K562 (cell line): Measurements from ENCODE around the gene KMT5B. TPM values are rescaled to one million over a fixed set of nuclear protein-coding genes. Genes with fewer than 3 reads are reported as not detected.
A peak's percentile ranks its signal among the peaks of the same experiment; 100 is the strongest.

ENCODE experiments used
- ATAC-seq: fragments of 200-7000 bp; cut with Tn5 transposase; 3 replicates; pipeline ENCODE4 v1.9.1; 2020; ENCODE audit warnings: moderate library complexity
- BruUV-seq: library from RNA; stranded (reverse); fragments of 400-500 nt; replicated peaks from 2 replicates; lab custom pipeline; 2021; lab: Mats Ljungman, UMichigan
- CTCF ChIA-PET: fragments of 300-600 bp; formaldehyde crosslinking; extraction: SDS; loops from one replicate; lab custom pipeline; 2021; ENCODE audit warnings: low intra/inter-chr PET ratio; lab: Yijun Ruan, JAX
- POLR2A ChIA-PET: fragments of 300-600, 350-650 bp; sonication (Branson Sonifier 250); formaldehyde crosslinking; extraction: SDS; loops from one replicate; lab custom pipeline; 2021; ENCODE audit warnings: antibody characterized with exemption, inconsistent platforms; lab: Yijun Ruan, JAX
- DNase-seq, 4 experiments: peaks; one replicate each; pipeline versions ENCODE4 v3.0.0 to v3.0.0-alpha.2; 2011 to 2018; ENCODE audit warnings: low spot score in 3 of 4, mixed read lengths in 3 of 4; ENCODE audit errors: extremely low read depth in 1 of 4
- FAIRE-seq: peaks from 2 replicates; lab custom pipeline; 2011; peaks lifted over from hg19 to GRCh38; lab: Jason Lieb, UNC
- H2AFZ ChIP-seq: 2 replicates; pipeline ENCODE4 v1.6.0; 2011; ENCODE audit warnings: low read depth, low read length, control low read depth, inconsistent platforms
- H3K27ac ChIP-seq: fragments of 200-600 bp; 3 replicates; pipeline ENCODE4 v1.8.0; 2011; ENCODE audit warnings: low read depth, mild to moderate bottlenecking, control low read depth, inconsistent platforms, low read length, moderate library complexity, mixed read lengths; ENCODE audit errors: extremely low read depth
- H3K27me3 ChIP-seq, 2 experiments: fragments of 300-600 bp in 1 of 2; 2 replicates in 1 of 2; 3 replicates in 1 of 2; pipeline versions ENCODE4 v1.6.0 to v1.8.0; 2011; ENCODE audit warnings: inconsistent platforms in 2 of 2, low read length in 2 of 2, mild to moderate bottlenecking in 1 of 2, mixed read lengths in 1 of 2, moderate library complexity in 1 of 2; ENCODE audit not compliant: control insufficient read depth in 2 of 2, insufficient read depth in 2 of 2
- H3K36me3 ChIP-seq: fragments of 300-600 bp; 3 replicates; pipeline ENCODE4 v1.8.0; 2011; ENCODE audit warnings: mild to moderate bottlenecking, low read length, inconsistent platforms; ENCODE audit not compliant: control insufficient read depth, insufficient read depth
- H3K4me1 ChIP-seq, 2 experiments: fragments of 200-600 bp in 1 of 2; replicated peaks in 1 of 2; 2 replicates in 1 of 2; 3 replicates in 1 of 2; pipeline versions ENCODE4 v1.5.1 to v1.8.0; 2011; ENCODE audit warnings: inconsistent platforms in 2 of 2, low read length in 2 of 2, mild to moderate bottlenecking in 1 of 2, mixed read lengths in 1 of 2, moderate library complexity in 1 of 2; ENCODE audit not compliant: control insufficient read depth in 2 of 2, insufficient read depth in 2 of 2
- H3K4me2 ChIP-seq: 2 replicates; pipeline ENCODE4 v1.6.1; 2011; ENCODE audit warnings: low read length, control low read depth, inconsistent platforms, mixed read lengths; ENCODE audit not compliant: insufficient read depth
- H3K4me3 ChIP-seq: fragments of 200-600 bp; sonication (generic), shearing (Covaris generic); 2 replicates; pipeline ENCODE4 v1.5.1; 2016; ENCODE audit warnings: control low read depth, inconsistent platforms
- H3K79me2 ChIP-seq: fragments of 200-600 bp; 3 replicates; pipeline ENCODE4 v1.8.0; 2011; ENCODE audit warnings: low read length, inconsistent platforms; ENCODE audit not compliant: control insufficient read depth, insufficient read depth
- H3K9ac ChIP-seq, 2 experiments: 2 replicates each; pipeline versions ENCODE4 v1.6.0 to v1.6.1; 2011; ENCODE audit warnings: low read depth in 2 of 2, low read length in 2 of 2, control low read depth in 1 of 2, inconsistent platforms in 1 of 2, mild to moderate bottlenecking in 1 of 2, mixed read lengths in 1 of 2; ENCODE audit not compliant: insufficient read depth in 1 of 2
- H3K9me1 ChIP-seq: one replicate; pipeline ENCODE4 v1.6.0; 2011; ENCODE audit warnings: inconsistent platforms, mild to moderate bottlenecking, low read length, moderate library complexity; ENCODE audit not compliant: control insufficient read depth, insufficient read depth
- H3K9me3 ChIP-seq: replicated peaks from 2 replicates; pipeline ENCODE4 v1.5.1; 2011; ENCODE audit warnings: low read depth, low read length, inconsistent platforms; ENCODE audit not compliant: control insufficient read depth, insufficient read depth
- H4K20me1 ChIP-seq: replicated peaks from 2 replicates; pipeline ENCODE4 v1.6.1; 2011; ENCODE audit warnings: low read length, inconsistent platforms, mixed read lengths; ENCODE audit not compliant: control insufficient read depth, insufficient read depth
- NFIC ChIP-seq: fragments of 450-650 bp; IDR thresholded peaks from 2 replicates; pipeline ENCODE4 v1.6.1; 2017; ENCODE audit warnings: mild to moderate bottlenecking, inconsistent platforms
- OTX1 ChIP-seq: fragments of 450-650 bp; formaldehyde crosslinking; IDR thresholded peaks from 2 replicates; pipeline ENCODE4 v1.4.0; 2022; ENCODE audit warnings: mild to moderate bottlenecking
- ZBTB7A ChIP-seq: IDR thresholded peaks from 2 replicates; pipeline ENCODE4 v1.6.1; 2011; ENCODE audit warnings: low read depth, mild to moderate bottlenecking, low read length, moderate library complexity, borderline replicate concordance; ENCODE audit not compliant: control insufficient read depth
- WGBS: fragments of 100-300 bp; shearing (Covaris generic); methylation state at CpG from one replicate; pipeline ENCODE4 v1.1.6; 2016; ENCODE audit warnings: low coverage, mixed read lengths; ENCODE audit not compliant: insufficient coverage; ENCODE audit errors: missing lambda C conversion rate; 5-methylcytosine and 5-hydroxymethylcytosine counted together
- in situ Hi-C: fragments of 300-500 bp; cut with MboI; formaldehyde crosslinking; loops from 4 replicates; pipeline ENCODE4 v1.15.0; 2018; ENCODE audit warnings: inconsistent platforms, mixed read lengths
- intact Hi-C: fragments of 100-400 bp; cut with micrococcal nuclease; formaldehyde crosslinking; loops from 2 replicates; pipeline ENCODE4 v1.14.2; 2022
- polyA plus RNA-seq, 8 experiments: library from polyadenylated mRNA; depleted of rRNA in 4 of 8; stranded (reverse) in 5 of 8; unstranded in 3 of 8; fragments of >200 nt; fragmentation: Nextera tagmentation in 2 of 8; fragmentation: Illumina TruSeq in 1 of 8; extraction: Ambion mirVana in 2 of 8; extraction: Trizol in 1 of 8; gene quantifications; 2 replicates each; pipeline versions ENCODE4 v1.2.1 to v1.2.3, GENCODE V29; 2011 to 2014; ENCODE audit warnings: inconsistent platforms in 1 of 8, missing spikeins in 1 of 8
- total RNA-seq, 7 experiments: library from RNA; depleted of rRNA in 6 of 7; stranded (reverse); fragments of >200 nt in 6 of 7; fragmentation: Illumina TruSeq in 2 of 7; extraction: Trizol in 2 of 7; gene quantifications; 2 replicates each; pipeline versions ENCODE4 v1.2.1 to v1.2.3, GENCODE V29; 2011 to 2021; ENCODE audit warnings: low replicate concordance in 1 of 7
- TF ChIP-seq, protein P1 (sequence below): fragments of 450-650 bp; IDR thresholded peaks from 2 replicates; pipeline ENCODE4 v1.6.1; 2014; ENCODE audit warnings: low read depth, mild to moderate bottlenecking, moderate library complexity, borderline replicate concordance

KMT5B gene
- total and polyA plus RNA-seq, 9 of the 15 experiments (the other 6 are each of a cell fraction or from before 2014, with no cell fraction given): 7.3 to 27.3 (median 20.9) TPM

- Histone ChIP-seq H4K20me1 (no peaks in the 10 kb centered on the region), H2AFZ (peak overlapping the region; percentile 73; the same call in 1 of the 2 replicates), H3K9me3 (no peaks in the 10 kb centered on the region), H3K79me2 (no peaks in the 10 kb centered on the region), H3K27ac (no peak overlapping the region), H3K9ac (peak overlapping the region in 1 of 2 experiments; percentile 80; a peak in 1 of 4 replicates), H3K36me3 (no peaks in the 10 kb centered on the region), H3K27me3 (no peaks in the 10 kb centered on the region), H3K9me1 (no peaks in the 10 kb centered on the region), H3K4me3 (no peak overlapping the region), H3K4me1 (peaks cover 11 to 33% of the 10 kb centered on the region in 2 experiments), H3K4me2 (no peak overlapping the region)
- TF ChIP-seq ZBTB7A: peak; percentile 45; the same call in 1 of the 2 replicates
- no peak for TF ChIP-seq OTX1
- whole genome bisulfite sequencing: 52% methylated on average over 8 of the region's 8 CpGs
- in situ Hi-C loops (no loop called here), intact Hi-C loops (no loop called here)
- DNase-seq (no peak), ATAC-seq (no peak), FAIRE-seq (no peak)
- ChIA-PET POLR2A (no interaction called here), CTCF (no interaction called here)
- no TSS peak for BruUV-seq
Observed at GRCh38 chr11:68141246-68142027, 71.7 kb downstream of the KMT5B start.

DNA sequence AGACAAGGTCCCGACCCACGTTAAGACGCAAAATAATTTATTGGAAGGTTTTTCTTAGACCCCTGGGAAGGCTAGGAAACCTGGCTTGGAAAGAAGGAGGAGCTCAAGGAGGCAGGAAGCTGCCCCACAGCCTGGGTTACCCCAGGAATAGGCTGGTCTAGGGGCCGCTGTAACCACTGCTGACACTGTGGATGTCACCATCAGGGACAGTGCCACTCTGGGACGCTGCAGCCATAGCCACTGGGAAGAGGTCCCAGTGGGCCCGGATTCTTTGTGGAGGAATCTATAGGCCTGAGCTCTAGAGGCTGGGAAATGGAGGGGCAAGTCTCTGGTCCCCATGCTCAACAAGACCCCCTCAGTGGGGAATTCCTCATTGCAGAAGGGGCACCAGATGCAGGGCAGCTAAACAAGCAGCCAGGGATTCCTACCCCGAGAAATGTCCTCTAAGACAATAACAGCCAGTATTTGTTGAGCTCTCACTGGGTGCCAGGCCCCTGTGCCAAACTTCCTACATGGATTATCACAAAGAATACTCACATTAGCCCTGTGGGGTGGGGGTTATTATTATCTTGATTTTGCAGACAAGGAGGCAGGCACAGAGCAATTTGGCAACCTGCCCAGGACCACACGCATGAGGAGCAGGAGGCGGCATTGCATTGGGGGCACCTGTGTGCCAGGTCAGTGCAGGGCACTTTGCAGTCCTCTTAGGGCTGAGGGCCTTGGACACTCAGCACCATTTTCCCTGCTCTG lies 72.4 kb downstream of the KMT5B start:
- no peaks in the 10 kb centered on the region for H4K20me1 ChIP-seq
- no peak overlapping the region for H3K9ac ChIP-seq
- POLR2A ChIA-PET: no interaction called here

More for the DNA sequence above, 72.4 kb downstream of the KMT5B start:
- Histone ChIP-seq H3K9me3 (no peaks in the 10 kb centered on the region), H3K27ac (no peak overlapping the region), H2AFZ (no peak overlapping the region), H3K9me1 (no peaks in the 10 kb centered on the region), H3K4me2 (no peak overlapping the region), H3K4me3 (no peak overlapping the region), H3K4me1 (peaks cover 7 to 27% of the 10 kb centered on the region in 2 experiments; a peak in 4 of 5 replicates), H3K36me3 (no peaks in the 10 kb centered on the region), H3K27me3 (no peaks in the 10 kb centered on the region), H3K79me2 (no peaks in the 10 kb centered on the region)
- in situ Hi-C loops (no loop called here), intact Hi-C loops (no loop called here)
- DNase-seq (no peak), FAIRE-seq (no peak), ATAC-seq (no peak)
- no TSS peak for BruUV-seq
- WGBS: 48% methylated on average over 9 of the region's 9 CpGs
- TF ChIP-seq, protein P1, sequence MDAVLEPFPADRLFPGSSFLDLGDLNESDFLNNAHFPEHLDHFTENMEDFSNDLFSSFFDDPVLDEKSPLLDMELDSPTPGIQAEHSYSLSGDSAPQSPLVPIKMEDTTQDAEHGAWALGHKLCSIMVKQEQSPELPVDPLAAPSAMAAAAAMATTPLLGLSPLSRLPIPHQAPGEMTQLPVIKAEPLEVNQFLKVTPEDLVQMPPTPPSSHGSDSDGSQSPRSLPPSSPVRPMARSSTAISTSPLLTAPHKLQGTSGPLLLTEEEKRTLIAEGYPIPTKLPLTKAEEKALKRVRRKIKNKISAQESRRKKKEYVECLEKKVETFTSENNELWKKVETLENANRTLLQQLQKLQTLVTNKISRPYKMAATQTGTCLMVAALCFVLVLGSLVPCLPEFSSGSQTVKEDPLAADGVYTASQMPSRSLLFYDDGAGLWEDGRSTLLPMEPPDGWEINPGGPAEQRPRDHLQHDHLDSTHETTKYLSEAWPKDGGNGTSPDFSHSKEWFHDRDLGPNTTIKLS: no peak
- TF ChIP-seq NFIC: peak; percentile 78
- CTCF ChIA-PET: no interaction called here
